IPS-NIHi7 (cell line): ENCODE results near the gene NPHP3.
A peak's percentile ranks its signal among the peaks of the same experiment; 100 is the strongest.
"Not testable (repeated sequence)": the region's sequence is repeated elsewhere in the genome, so short reads cannot be mapped to it uniquely, and the experiment has no call there.

Source experiments
- DNase-seq: peaks from one replicate; pipeline ENCODE4 v3.0.0; 2012; ENCODE audit warnings: mixed read lengths; ENCODE audit errors: extremely low spot score

Gene NPHP3

DNA sequence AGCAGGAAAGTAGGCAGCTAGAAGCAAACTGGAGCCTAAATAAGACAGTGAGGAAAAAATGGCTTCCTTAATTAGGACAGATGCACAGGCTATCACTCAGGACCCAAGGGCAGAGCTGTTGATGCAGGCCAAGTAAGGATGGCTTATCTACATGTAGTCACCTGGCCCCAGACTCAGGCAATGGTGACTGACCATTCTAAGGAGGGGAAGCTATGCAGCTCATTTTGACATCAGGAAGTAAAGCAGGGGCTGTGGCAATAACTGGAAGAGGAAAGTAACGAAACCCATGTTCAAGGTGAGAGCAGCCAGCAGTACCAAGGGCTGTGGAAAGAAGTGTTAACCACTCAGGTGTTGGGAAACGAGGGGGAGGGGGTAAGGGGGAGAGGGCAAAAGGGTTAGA, 78.8 kb downstream of the NPHP3 start:
- DNase-seq, result no peak

GRCh38 chr3:132642539-132642847, 79.7 kb downstream of the NPHP3 start:
- DNase-seq, result no peak

DNA sequence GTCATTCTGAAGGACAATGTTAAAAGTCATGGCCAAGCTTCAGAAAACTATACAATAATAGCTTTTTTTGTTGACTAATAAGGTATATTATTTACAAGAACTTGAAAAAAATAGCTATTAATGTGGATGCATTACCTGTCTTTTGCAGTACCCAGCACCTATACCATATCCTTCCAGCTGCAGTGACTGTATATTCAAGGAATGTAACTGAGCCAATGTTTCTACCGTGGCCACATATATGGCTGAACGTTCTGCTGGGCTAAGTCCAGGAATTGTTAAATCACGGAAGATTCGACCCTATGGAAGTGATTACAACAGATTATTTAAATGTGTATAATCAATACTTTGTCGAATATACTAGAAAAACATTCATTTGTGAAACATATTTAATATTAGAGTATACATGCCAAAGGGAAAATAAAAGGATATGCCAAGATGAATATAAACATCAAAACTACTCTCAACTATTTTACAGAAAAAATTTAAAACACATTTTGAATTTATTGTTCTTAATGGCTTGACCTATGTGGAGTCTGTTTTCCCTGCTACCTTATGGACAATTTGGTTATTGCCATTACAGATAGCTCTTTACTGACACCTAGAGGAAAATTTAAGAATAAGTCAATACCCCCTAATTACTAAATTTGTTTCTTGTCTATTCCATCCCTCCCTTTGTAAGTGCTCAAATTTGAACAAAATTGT, 80.2 kb downstream of the NPHP3 start:
- DNase-seq, result peak; percentile 46

DNA sequence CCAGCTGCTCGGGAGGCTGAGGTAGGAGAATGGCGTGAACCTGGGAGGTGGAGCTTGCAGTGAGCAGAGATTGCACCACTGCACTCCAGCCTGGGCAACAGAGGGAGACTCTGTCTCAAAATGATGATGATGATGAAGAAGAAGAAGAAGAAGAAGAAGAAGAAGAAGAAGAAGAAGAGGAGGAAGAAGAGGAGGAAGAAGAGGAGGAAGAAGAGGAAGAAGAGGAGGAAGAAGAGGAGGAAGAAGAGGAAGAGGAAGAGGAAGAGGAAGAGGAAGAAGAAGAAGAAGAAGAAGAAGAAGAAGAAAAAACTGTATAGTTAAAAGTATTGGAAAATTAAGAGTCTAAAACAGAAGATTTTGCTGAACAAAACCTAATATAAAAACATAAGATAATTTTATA, 80.8 kb downstream of the NPHP3 start:
- not testable (repeated sequence) for DNase-seq

- DNase-seq, result no peak
Observed at GRCh38 chr3:132638706-132639105, 83.5 kb downstream of the NPHP3 start.

- no peak for DNase-seq
Observed at GRCh38 chr3:132637590-132637989, 84.6 kb downstream of the NPHP3 start.

DNA sequence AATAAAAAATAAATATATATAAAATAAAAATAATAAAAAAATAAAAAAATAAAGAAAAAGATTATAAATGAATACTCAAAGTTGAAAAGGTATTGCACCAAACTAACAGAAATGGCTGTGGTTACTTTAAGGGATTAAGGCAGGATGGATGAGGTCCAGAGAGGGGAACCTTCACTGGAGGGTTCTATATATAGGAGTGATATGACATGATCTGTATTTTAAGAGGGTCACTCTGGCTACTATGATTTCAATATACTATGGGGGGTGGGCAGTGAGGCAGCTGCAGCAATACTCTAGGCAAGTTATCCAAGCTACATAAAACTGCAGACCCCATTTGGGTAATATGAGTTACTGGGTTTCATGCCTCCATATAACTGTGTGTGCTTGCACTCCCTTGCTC, 87.2 kb downstream of the NPHP3 start:
- DNase-seq, result no peak
